Muscle of leg (tissue), 9 donors: ENCODE data around the gene FGFRL1. TPM values are rescaled to one million over a fixed set of nuclear protein-coding genes. Genes with fewer than 3 reads are reported as not detected.

ENCODE experiments used
- polyA plus RNA-seq, 8 donors: library from polyadenylated mRNA; unstranded; fragments of 120-200 nt; gene quantifications; one replicate each; pipeline versions ENCODE4 v1.2.1 to v1.2.3, GENCODE V29; 2013; ENCODE audit warnings: inconsistent platforms in 1 of 8, low replicate concordance in 1 of 8; ENCODE audit not compliant: insufficient read length in 8 of 8, insufficient read depth in 1 of 8
- total RNA-seq: library from RNA; stranded (reverse); fragments of 120-200 nt; gene quantifications from one replicate; pipeline ENCODE4 v1.2.4, GENCODE V29; 2013

The FGFRL1 gene
- total and polyA plus RNA-seq, 9 donors, result 90.4 to 203 (median 170) TPM

Other genes with a start within 250 kb of the FGFRL1 start
- 0.13 TPM for gene CPLX1, start 185.5 kb upstream of the FGFRL1 start, total RNA-seq
- gene CPLX1, start 185.5 kb upstream of the FGFRL1 start, polyA plus RNA-seq, result under 1 TPM; 0.09 to 0.91 (median 0.33) TPM
- 30.4 TPM for gene GAK, start 79.3 kb upstream of the FGFRL1 start, total RNA-seq
- 10 to 100 TPM; 26.4 to 44.0 (median 35.2) TPM for gene GAK, start 79.3 kb upstream of the FGFRL1 start, polyA plus RNA-seq
- gene TMEM175, start 79.2 kb upstream of the FGFRL1 start, total RNA-seq, result 9.8 TPM
- gene TMEM175, start 79.2 kb upstream of the FGFRL1 start, polyA plus RNA-seq, result 10 to 100 TPM; 15.9 to 22.2 (median 18.8) TPM
- 3.9 TPM for gene DGKQ, start 38.1 kb upstream of the FGFRL1 start, total RNA-seq
- gene DGKQ, start 38.1 kb upstream of the FGFRL1 start, polyA plus RNA-seq, result 1 to 10 TPM; 4.5 to 7.8 (median 4.7) TPM
- gene IDUA, start 24.6 kb upstream of the FGFRL1 start, total RNA-seq, result 11.4 TPM
- gene IDUA, start 24.6 kb upstream of the FGFRL1 start, polyA plus RNA-seq, result 10 to 100 TPM; 11.5 to 21.0 (median 14.4) TPM
- 0.58 TPM for gene SLC26A1, start 18.2 kb upstream of the FGFRL1 start, total RNA-seq
- gene SLC26A1, start 18.2 kb upstream of the FGFRL1 start, polyA plus RNA-seq, result 1 to 10 TPM; 2.2 to 5.3 (median 3.5) TPM
- gene RNF212, start 101.9 kb downstream of the FGFRL1 start, total RNA-seq, result 3.2 TPM
- 1 to 10 TPM; 2.3 to 6.0 (median 4.4) TPM for gene RNF212, start 101.9 kb downstream of the FGFRL1 start, polyA plus RNA-seq
- 54.3 TPM for gene SPON2, start 161.0 kb downstream of the FGFRL1 start, total RNA-seq
- gene SPON2, start 161.0 kb downstream of the FGFRL1 start, polyA plus RNA-seq, result 10 to 100 TPM; 40.9 to 87.8 (median 59.0) TPM
- 81.9 TPM for gene CTBP1, start 237.5 kb downstream of the FGFRL1 start, total RNA-seq
- gene CTBP1, start 237.5 kb downstream of the FGFRL1 start, polyA plus RNA-seq, result 100 to 1,000 TPM; 101 to 146 (median 122) TPM